HuH-7.5 (cell line): ENCODE measurements around the gene HPSE2.
A peak's percentile ranks its signal among the peaks of the same experiment; 100 is the strongest.

ENCODE experiments used
- DNase-seq: peaks from one replicate; pipeline ENCODE4 v3.0.0; 2011; ENCODE audit warnings: low spot score

The HPSE2 gene

DNA sequence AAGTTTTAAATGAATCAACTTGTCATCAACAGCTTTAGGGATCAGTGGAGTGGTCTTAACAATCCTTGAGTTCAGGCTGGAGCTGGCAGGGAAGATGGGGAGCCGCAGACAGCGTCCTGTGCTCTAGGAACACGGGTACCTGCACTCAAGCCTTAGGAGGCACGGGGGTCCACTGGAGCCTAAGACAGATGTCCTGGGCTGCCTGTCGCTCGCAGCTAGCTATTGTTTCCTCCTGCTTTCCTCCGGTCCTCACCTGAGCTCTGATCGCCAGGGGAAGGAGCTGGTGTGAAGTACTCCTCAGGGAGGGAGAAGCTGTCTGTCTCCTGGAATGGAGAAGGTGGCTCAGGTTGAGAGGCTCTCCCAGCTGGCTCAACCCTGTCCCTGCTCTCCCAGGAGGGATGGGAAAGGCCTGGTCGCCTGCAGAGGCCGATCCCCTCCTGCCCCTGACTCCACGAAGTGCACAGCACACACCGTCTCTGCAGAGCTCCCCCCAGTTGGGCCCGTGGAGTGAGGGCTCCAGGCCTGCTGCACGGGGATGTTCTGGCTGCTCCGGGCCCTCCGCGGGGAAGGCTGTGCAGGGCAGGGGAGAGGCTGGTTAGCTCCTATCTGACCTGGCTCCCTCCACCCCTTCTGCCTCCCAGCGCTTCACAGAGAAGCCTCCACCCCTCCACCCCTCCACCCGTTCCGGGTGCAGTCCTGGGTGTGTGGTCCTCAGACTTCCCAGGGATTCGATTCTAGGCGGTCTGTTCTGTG lies 806.2 kb downstream of the HPSE2 start:
- no peak for DNase-seq

DNA sequence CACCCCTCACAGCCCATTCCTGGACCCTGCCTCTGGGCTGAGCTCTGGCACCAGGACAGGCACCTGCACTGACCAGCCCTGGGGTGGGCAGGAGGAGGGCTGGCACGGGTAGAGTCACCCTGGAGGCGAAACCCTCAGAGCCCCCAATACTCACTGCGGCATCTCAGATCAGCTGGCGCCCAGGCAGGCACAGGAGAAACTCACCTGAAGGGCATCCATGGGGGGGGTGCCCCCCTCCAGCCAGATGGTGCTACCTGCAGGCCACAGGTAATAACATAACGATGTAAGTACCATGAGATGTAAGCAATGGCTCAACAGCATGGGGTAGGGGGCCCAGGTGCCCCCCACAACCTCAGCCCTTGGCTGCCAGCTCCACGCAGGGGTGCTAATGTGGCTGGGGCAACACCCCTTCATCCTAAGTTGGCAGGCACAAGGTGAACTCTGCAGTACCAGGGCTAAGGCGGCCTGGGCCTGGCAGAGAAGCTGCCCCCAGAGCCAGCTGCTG lies 808.6 kb downstream of the HPSE2 start:
- DNase-seq = no peak

DNA sequence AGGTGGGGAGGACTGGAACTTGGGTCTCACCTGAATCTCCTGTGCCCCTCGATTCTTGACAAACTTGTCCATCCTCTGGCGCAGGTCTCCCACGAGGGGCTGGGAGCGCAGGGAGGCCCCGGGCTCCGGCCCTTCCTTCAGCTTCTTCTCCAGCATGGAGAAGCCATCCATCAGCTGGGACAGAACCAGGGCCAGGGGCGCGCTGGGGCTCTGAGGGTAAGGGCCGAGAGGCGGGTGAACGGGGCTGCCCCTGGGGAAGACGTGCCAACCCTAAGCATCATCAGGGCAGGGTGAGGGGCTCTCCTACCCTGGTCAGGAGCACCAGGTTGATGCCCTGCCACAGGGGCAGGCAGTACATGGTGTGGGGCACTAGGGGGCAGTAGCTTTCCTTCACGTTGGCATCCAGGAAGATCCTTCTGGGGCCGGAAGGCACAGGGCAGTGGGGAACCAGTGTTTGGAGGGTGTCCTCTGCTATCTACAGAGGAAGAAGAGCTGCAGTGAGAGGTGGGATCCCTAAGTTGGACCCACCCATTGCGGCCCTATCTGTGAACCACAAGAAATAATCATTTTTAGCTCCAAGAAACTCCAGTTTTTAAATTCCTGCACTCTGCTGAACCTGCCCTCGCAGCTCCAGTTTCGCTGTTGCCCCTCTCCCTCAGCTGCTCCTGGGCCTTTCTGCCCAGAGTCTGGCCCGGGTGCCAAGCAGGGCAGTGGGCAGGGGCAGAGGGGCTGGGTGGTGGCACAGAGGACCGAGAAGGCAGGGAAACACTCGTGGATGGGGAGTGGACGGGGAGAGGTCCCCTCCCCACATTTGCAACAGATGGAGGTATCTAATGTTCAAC lies 809.9 kb downstream of the HPSE2 start:
- peak; percentile 74 for DNase-seq

DNA sequence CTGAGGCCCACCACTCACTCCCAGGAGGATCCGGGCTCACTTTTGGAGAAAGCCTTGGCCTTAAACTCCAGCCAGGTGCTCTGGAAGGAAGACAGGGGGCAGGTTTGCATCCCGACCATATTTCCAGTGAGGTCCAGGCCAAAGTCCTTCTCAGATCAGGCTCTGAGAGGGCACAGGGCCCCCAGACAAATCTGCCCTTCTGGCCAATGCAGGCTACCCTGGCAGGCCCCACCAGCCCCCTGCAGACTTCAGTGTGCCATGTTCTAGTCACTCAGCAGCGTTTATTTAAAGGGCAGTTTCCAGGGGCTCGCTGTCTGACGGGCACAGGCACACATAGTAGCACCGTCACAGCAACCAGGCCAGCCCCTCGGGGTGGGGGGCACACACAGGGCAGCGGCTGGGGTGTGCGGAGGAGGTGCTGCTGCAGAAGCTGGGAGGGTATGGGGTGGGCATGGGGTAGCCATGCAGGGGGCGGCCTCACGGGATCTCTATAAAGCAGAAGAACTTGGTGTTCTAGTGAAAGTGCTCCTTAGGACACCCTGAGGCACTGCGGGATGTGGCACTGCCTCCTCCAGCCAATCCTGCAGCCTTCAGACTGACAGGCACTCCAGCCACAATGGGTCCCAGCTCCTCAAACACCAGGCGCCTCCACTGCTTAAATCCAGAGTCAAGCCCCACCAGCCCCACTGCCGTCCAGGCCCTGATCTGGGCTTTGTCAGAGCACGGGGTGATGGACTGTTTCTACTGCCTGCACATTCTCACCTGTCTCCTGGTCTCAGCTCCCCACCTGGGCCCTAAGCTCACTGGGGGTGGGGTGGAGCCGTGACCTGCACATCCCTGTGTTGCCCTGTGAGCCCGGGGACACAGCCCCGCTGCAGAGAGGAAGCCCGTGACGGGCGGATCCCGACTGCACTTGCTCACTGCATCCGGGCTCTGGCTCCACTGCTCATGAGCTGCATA lies 811.1 kb downstream of the HPSE2 start:
- DNase-seq = no peak

DNA sequence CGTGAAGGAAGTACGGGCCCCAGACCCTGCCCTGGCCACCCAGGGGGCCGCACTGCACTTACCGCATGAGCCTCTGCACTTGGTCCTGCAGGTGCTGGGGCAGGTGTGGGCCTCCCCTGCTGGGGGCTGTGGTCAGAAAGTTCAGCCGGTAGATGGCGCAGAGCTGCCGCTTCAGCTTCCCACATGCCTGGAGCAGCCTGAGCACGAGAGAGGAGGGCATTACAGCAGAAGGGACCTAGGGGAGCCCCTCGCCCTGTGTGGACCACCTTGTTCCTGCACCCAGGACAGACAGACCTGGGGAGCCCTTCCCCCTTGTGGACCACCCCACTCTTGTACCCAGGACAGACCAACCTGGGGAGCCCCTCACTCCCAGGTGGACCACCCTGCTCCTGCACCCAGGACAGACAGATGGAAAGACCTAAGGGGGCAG lies 811.9 kb downstream of the HPSE2 start:
- DNase-seq = peak; percentile 46

DNA sequence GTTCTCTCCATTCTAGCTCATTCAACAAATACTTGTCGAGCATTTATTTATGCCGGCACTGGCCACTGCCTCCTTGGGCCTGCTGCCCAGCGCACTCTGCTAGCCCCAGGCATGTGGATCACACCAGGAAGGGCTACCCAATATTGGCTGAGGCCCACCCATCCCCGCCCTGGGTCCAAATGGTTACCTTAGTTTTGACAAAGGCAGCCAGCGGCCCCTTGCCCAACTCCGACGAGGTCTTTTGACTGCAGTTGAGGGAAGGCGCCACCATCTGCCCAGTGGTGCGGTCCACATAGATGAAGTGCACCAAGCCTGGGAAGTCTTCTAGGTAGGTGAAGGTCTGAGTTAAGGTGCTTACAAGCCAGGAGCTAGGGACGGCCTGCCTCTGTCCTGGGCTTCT lies 813.5 kb downstream of the HPSE2 start:
- no peak for DNase-seq

DNA sequence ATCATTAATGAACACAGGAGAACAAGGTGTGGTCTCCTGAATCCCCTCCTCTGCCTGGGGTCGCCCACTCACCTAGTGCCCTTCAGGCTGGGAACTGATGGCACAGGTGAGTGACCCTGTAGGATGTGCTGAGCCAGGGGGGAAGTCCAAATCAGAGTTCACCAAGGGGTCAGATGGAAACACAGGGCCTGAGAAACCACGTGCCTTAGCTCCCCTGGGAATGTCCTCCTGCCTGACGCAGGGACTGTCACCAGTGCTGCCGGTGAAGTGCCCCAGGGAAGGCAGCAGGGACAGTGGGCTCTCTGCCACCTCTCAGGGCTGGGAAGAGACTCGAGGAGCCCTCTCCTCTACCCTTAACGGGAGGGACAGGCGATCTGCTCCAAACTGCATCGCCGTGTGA lies 814.9 kb downstream of the HPSE2 start:
- no peak for DNase-seq

DNA sequence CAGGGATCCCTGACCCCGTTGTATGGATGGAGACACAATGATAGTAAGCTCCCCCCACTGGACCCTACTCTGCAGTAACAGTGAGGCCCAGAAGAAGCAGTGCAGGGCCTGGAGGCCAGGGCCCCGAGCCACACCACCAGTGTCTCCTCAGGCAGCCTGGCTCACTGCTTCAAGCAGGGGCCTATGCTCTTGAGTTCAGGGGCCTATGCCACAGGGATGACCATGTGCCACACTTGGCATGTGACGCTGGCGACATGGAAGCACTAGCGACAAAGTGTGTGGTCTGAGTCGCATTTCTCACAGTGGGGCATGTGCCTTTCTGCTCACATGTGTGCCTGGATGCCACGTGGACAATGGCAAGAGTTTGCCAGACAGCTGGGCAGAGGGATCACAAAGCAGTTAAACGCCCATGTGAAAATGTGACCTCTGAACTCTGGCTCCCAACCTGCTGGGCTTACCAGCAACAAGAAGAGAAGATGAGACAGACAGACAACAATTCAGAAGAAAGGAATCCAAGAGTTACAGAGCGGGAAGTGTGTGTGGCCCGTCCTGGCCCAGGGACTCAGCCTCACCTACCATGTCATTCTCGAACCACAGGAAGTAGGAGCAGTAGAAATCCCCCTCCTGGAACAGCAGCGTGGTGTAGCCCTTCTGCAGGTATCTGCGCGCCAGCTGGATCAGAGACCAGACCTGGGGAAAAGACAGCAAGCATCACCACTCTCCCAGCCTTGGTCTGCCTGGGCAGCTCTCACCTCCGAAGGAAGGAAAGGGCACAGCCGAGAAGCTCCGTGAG lies 816.0 kb downstream of the HPSE2 start:
- no peak for DNase-seq

DNA sequence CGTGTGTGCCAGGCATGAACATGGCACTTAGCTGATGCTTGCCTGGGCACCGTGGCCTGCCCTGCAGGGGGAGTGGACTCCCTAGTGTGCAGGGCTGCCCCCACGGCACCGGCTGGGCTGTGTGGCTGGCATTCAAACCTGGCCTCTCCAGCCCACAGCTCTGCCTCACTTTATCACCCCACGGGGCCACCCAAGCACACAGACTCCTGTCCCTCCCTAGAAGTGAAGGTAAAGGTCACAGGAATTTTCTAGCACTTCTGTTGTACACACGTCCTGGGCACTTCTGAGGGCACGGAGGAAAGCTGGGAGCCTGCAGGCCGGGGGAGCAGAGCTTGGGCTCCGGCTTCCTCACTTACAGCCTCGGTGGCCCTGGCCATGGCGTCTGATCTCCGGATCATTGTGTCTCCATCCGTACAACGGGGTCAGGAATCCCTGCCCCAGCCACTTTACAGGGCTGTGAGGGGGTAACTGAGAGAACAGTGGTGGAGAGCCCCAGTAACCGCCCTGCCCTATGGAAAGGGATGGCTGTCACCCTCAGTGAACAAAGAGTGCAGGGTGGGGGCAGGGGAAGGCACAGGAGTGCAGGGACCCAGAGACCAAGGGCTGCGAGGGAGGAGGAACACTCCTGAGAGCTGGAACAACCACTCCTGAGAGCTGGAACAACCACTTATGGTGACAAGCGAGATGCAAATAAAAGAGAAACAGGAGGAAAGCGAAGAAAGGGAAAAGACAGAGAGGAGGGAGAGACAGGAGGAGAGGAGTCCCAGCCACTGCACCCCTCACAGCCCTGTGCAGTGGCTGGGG lies 816.8 kb downstream of the HPSE2 start:
- DNase-seq = no peak

DNA sequence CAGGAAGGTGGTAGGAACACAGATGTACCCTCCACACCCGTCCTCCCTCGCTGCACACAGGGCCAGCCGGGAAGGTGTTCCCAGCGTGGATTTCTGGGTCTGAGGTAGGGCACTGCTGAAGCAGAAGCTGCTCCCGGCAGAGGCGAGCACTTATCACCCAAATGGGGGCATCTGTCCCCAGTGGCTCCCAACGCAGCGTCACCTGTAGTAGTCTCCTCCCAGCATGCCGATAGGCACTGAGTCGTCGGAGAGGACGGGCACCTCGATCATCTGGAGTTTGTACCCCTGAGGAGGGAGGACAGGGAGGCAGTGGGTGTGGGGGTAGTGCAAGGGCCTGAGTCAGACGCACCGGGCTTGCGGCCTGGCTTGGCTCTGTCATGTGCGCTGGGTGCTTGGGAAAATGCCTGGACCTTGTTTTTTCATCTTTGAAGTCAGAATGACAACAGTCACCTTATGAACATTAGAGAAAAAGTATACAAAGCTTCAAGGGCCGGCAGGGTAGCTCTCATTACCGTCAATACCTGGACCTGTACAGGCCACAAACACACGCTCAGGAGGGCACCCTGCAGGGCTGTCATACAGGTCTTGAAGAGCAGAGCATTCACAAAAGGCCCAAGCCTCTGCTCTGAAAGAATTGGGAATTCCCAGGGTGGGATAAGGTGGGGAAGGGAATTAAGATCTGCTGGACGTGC lies 817.5 kb downstream of the HPSE2 start:
- DNase-seq = no peak

DNA sequence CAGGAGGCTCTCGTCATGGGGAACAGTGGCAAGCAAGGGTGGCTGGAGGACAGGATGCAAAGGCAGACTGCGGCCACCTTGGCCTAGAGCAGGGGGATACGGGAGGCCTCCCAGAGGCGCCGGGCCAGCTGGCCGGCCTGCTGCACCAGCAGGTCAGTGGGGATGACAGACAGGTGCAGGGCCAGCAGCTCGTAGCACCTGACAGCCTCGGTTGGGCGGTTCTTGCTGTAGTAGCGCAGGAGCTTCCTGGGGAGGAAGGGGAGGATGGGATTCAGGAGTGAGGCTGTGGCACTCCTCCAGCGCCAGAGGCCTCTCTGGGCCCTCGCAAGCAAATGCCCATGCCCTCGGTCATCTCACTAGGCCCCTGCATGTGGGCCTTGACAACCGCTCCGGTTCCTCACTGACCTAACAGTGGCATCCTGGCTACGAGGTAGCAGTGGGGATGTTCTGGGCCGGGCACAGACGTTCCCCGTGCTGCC lies 818.1 kb downstream of the HPSE2 start:
- DNase-seq = no peak

DNA sequence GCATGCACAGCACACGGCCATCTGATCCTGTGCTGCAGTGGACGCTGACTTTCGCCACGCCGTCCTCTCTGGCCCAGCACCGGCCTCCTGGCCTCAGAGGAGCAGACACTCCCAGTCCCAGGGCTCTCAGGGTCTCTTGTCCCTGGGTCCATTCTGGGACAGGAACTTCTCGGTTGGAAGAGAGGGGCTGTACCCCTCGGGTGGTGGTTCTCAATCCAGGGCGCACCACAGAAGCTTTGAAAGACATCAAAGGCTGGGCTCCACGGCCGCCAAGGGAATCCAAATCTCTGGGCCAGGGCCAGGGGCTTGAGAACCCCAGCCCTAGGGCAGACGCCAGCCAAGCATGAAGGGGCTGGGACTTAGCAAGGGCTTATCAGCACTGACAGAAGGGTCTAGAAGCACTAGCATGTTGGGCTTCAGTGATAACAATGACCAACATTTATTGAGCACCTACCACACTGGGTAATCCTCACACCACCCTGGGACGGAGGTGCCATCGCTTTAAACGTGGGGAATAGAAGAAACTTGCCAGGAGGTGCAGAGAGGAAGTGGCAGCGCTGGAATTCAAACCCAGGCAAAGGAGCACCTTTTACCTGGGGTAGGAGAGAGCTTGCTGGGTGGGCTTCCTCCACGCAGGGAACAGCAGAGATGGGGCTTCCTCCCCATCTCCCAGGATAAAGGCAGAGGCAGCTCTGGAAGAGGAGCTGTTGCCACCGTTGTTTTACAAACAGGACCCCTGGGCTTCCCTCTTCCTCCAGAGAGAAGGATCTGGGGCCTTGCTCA lies 818.9 kb downstream of the HPSE2 start:
- DNase-seq = no peak

DNA sequence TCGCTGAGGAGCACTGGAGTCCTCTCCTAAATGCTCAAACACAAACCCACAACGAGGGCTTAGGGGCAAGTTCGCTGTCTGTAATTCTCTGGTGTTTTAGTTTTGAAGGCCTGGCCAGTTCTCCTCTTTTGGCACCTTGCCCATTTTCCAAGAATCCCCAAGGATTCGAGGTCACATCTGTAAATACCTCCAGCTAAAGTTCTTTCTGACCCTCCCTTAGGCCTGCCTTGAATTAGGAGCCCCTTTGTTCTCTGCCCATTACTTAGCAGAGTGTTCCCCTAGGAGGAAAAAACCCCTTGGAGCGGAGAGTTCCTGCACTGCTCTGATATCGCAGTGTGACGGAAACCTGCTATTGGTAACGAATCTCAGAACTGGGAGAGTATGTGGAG lies 819.9 kb downstream of the HPSE2 start:
- DNase-seq = no peak

DNA sequence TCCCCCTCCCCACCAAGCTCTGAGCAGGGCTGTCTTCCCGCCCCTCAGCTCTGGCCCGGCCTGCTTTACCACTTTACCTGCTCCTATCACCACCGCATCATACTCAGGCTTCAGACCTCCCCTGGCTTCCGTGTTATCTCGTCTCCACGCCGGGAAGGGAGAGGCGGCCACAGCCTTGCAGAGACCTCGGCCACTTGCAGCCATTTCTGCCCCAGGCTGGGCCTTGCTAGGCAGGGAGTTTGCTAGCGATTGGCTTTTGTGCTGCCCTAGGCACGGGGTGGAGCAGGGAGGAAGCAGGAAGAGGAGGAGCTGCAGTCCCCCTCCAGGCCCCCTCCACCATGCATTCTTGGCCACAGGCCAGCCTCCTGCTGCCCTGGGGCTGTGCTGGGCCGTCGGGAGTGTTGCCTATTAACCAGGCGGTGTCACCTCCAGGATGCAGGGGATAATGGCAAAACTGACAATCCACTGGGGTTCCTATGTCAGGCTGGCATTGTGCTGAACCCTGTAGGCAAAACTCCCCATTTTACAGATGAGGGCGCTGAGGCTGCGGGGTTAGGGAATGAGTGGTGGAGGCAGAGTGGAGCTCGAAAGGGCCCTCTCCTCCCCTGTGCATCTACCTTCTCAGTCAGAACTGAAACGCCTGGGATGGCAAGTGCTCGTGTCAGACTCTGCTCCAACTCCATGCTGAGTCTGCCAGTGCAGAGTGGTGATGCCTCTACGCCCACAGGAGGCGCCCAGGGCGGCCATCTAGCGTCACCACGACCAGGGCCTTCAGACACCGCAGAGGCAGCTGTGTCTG lies 820.5 kb downstream of the HPSE2 start, which contains the start of gene PYROXD2:
PYROXD2 (minus strand) TSS at position 251 of the 799 bp plus-strand sequence; CDS start at position 204, 47 bp downstream.
- DNase-seq = peak; percentile 80

DNA sequence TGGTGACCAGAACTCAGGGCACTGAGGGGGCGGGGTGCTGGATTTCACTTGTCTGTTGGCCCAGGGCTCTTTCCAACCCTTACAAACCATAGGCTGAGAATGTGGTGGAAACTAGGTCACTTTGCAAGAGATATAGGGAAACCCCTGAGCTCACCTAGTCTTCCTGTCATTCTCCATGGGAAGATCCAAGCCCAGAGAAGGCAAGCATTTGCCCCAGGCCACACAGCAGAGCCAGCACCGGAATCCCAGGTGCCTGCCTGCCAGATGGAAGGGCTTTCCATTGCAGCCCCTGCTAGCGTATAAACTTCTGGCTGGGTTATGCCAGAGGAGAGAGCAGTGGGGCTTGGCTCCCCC lies 821.1 kb downstream of the HPSE2 start:
- DNase-seq = no peak

DNA sequence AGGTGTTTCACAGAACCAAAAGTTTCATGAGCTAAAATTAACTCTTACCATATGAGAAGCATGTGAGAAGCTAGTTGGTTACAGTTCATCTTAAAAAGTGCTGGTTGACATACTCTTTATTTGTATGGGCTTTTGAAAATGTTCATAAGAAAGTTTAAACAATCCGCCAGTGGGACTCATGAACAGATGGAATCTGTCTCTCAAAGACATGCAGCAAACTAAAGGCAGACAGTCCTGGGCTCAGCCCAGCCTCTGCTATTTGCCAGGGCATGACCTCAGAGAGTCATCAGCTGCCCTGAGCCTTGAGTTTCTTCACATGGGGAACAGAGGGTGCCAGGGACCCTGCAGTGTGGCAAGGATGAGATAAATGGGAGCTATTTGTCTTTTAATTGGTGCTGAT lies 823.9 kb downstream of the HPSE2 start:
- no peak for DNase-seq

DNA sequence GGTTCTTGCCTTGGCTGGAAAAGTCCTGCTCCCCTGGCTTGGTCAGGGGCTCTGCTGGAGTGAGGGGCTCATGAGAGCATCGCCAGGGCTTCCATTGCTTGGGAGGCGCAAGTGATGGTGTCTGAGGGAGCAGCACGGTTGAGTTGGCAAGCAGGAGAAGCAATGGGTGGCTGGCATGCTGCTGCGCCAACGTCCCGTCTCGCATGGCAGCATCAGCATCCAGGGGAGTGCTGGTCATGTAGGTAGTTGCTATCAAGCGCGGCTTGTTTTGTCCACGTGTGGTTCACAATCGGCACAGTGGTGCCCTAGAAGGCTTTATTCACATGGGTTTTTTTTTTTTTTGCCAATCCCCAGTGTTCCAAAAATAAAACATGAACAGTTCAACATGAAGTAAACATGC lies 824.5 kb downstream of the HPSE2 start:
- no peak for DNase-seq

DNA sequence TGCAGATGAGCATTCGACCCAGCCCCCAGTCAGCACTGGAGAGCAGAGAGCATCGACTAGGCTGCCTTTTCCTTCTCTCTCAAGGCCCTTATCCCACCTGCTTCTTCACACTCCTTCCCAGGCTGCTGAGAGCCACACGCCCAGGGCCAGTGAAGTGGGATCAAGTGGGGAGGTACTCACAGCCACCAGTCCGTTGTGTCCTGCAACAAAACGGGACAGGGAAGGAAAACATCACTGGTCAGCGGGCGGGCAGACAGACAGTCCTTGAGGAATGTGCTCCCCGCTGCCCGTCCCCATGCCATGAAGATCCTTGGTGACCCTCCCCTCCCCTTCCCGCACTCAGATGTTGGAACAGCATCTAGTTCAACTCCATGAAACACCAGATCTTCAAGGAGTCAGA lies 824.9 kb downstream of the HPSE2 start:
- no peak for DNase-seq
